ENCODE results near the gene GALNT2. TPM values are rescaled to one million over a fixed set of nuclear protein-coding genes. Genes with fewer than 3 reads are reported as not detected.

Gene GALNT2
- polyA plus RNA-seq, 3 donors: 19.6 to 25.6 (median 23.4) TPM

GRCh38 chr1:230330157-230330556, 263.1 kb downstream of the GALNT2 start:
- no peaks in the 10 kb centered on the region for H4K20me1 ChIP-seq (ENCODE audit: insufficient read depth, low read length)
- WGBS (ENCODE audit: insufficient coverage): no CpG with 5 or more reads among the region's 7 CpGs
- no peaks in the 10 kb centered on the region for H3K79me2 ChIP-seq (ENCODE audit: insufficient read depth, low read length)
- no peak overlapping the region for H3K4me2 ChIP-seq (replicated peaks; ENCODE audit: extremely low read depth, low read length, poor library complexity, severe bottlenecking)
- no peaks in the 10 kb centered on the region for H3K27me3 ChIP-seq (ENCODE audit: control insufficient read depth in 2 of 2, insufficient read depth in 2 of 2, low read length in 2 of 2)
- no peak for DNase-seq
- H3K4me3 ChIP-seq (replicated peaks in 1 of 3; ENCODE audit: low read depth in 2 of 3, low read length in 3 of 3): no peak overlapping the region
- H3K9me3 Mint-ChIP-seq: peaks cover 0 to 2% (median 0%) of the 10 kb centered on the region in 7 donors
- H3K36me3 Mint-ChIP-seq: no peaks in the 10 kb centered on the region
- no peak for TF ChIP-seq CTCF (IDR thresholded peaks at IDR 0.05)
- no peaks in the 10 kb centered on the region for H3K4me1 ChIP-seq (ENCODE audit: control insufficient read depth in 1 of 2, insufficient read depth in 2 of 2, low read length in 2 of 2)
- no peak overlapping the region for H3K27ac ChIP-seq (ENCODE audit: low read depth in 1 of 2, low read length in 2 of 2)
- H3K9me3 ChIP-seq (replicated peaks in 1 of 2; ENCODE audit: control insufficient read depth in 1 of 2, insufficient read depth in 1 of 2, low read length in 2 of 2): no peaks in the 10 kb centered on the region
- no peak overlapping the region for H3K4me3 Mint-ChIP-seq
- no peak overlapping the region for H3K9ac ChIP-seq (ENCODE audit: insufficient read depth, low read length, poor library complexity, severe bottlenecking)
- no peaks in the 10 kb centered on the region for H3K36me3 ChIP-seq (replicated peaks in 1 of 2; ENCODE audit: control insufficient read depth in 1 of 2, insufficient read depth in 2 of 2, low read length in 2 of 2)
- intact Hi-C loops (cut with micrococcal nuclease): no loop called here
- no peaks in the 10 kb centered on the region for H3K4me1 Mint-ChIP-seq
- peaks cover 0 to 6% (median 6%) of the 10 kb centered on the region in 3 donors for H3K27me3 Mint-ChIP-seq (ENCODE audit: low read depth in 3 of 3)
- no peak overlapping the region for H2AFZ ChIP-seq (ENCODE audit: insufficient read depth, low read depth, low read length, poor library complexity, severe bottlenecking)
- H3K27ac Mint-ChIP-seq: no peak overlapping the region

Measured in CD14-positive monocyte (primary cell).